Measurements from ENCODE around the gene ANKUB1. TPM values are rescaled to one million over a fixed set of nuclear protein-coding genes. Genes with fewer than 3 reads are reported as not detected.

ANKUB1 gene
- total RNA-seq, 1 donor from 2014 or later = not detected

DNA sequence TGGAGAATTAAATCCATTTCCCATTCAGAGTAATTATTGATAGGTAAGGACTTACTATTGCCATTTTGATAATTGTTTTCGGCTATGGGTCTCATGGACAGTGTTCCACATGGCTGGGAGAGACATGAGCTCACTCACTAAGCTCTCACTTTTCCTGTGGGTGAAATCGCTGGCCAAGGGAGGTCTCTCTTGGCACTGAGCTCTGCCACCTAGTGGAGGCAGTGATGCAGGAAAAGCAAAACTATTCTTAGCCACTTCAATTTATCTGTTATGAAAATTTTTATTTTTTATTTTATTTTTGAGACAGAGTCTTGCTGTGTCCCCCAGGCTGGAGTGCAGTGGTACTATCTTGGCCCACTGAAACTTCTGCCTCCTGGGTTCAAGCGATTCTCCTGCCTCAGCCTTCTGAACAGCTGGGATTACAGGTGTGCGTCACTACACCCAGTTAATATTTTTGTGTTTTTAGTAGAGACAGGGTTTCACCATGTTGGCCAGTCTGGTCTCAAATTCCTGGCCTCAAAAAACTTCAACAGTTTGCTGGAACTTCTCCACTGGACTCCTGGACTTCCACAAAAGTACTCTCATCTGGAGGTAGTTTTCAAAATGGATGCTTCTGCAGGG is 16.0 kb upstream of the ANKUB1 start:
- no peaks in the 10 kb centered on the region for H3K27me3 ChIP-seq
- peak; percentile 57 for ATAC-seq
- TF ChIP-seq, protein P1, sequence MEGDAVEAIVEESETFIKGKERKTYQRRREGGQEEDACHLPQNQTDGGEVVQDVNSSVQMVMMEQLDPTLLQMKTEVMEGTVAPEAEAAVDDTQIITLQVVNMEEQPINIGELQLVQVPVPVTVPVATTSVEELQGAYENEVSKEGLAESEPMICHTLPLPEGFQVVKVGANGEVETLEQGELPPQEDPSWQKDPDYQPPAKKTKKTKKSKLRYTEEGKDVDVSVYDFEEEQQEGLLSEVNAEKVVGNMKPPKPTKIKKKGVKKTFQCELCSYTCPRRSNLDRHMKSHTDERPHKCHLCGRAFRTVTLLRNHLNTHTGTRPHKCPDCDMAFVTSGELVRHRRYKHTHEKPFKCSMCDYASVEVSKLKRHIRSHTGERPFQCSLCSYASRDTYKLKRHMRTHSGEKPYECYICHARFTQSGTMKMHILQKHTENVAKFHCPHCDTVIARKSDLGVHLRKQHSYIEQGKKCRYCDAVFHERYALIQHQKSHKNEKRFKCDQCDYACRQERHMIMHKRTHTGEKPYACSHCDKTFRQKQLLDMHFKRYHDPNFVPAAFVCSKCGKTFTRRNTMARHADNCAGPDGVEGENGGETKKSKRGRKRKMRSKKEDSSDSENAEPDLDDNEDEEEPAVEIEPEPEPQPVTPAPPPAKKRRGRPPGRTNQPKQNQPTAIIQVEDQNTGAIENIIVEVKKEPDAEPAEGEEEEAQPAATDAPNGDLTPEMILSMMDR (IDR thresholded peaks at IDR 0.05) = peak; percentile 92
- intact Hi-C loops (cut with DNase I) = no loop called here
- H3K36me3 ChIP-seq = no peaks in the 10 kb centered on the region
- no peaks in the 10 kb centered on the region for H3K9me3 ChIP-seq
- H3K4me1 ChIP-seq = peaks cover 5% of the 10 kb centered on the region
- DNase-seq = peak; percentile 67
- no peak overlapping the region for H3K27ac ChIP-seq
- H3K4me3 ChIP-seq = no peak overlapping the region

DNA sequence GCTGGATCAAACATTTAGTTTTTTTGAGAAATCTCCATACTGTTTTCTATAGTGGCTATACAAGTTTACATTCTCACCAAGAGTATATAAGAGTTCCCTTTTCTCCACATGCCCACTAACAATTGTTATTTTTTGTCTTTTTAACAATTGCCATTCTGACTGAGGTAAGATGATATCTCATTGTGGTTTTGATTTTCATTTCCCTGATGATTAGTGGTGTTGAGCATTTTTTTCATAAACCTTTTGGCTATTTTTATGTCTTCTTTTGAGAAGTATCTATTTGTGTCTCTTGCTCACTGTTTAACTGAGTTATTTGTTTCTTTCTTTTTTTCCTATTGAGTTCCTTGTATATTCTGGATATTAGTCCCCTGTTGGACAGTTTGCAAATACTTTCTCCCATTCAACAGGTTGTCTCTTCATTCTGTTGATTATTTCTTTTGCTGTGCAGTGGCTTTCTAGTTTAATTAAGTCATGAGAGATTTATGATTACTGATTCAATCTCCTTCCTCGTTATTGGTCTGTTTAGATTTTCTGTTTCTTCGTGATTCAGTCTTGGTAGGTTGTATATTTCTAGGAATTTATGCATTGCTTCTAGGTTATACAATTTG is 13.9 kb upstream of the ANKUB1 start:
- ATAC-seq (no peak), DNase-seq (no peak)

DNA sequence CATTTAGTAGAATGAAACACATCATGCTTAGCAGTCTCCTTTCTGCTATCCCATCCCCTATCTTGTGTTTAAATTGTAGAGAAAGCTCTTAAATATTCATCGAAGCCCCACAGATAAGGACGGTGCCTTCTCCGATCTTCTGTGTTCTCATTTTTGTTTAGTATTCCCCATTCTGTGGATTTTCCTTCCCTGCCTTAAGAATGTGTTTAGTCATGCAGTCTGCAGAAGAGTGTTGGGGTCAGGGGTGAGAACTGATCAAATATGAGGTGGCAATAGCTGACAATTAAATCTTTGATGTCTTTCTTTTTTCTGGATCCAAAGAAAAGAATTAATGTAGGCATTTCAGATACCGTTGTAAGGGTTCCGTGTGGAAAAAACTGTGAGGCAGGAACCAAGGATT is 9.3 kb upstream of the ANKUB1 start:
- no peak for DNase-seq
- intact Hi-C loops (cut with DNase I) = no loop called here
- H3K36me3 ChIP-seq = no peaks in the 10 kb centered on the region
- no peak for ATAC-seq
- H3K9me3 ChIP-seq = no peaks in the 10 kb centered on the region
- H3K4me3 ChIP-seq = no peak overlapping the region
- H3K27ac ChIP-seq = no peak overlapping the region
- no peaks in the 10 kb centered on the region for H3K4me1 ChIP-seq
- H3K27me3 ChIP-seq = no peaks in the 10 kb centered on the region
- TF ChIP-seq, protein P1 (IDR thresholded peaks at IDR 0.05) = no peak

More for the DNA sequence above, 13.9 kb upstream of the ANKUB1 start:
- intact Hi-C loops (cut with DNase I) = no loop called here
- Histone ChIP-seq H3K27ac (no peak overlapping the region), H3K9me3 (no peaks in the 10 kb centered on the region), H3K4me3 (no peak overlapping the region), H3K36me3 (no peaks in the 10 kb centered on the region), H3K4me1 (no peaks in the 10 kb centered on the region), H3K27me3 (no peaks in the 10 kb centered on the region)
- TF ChIP-seq, protein P1 (IDR thresholded peaks at IDR 0.05) = no peak

DNA sequence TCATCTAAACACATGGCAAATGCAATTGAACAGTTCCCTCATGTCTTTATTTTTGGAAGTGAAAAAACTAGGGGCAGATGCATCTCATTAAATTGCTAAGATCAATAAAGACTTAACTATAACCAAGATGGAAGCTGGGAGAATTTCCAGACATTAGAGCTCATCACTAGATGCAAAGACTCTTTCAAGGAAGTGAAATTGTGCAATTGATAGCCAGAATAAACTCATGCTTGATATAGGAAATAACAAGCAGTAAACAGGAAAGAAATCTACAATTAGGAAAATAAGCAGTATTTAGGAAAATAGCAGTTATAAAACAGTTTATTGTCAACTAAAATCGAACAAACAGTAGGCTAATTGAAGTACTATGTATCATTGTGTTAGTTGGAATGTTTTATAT is 8.8 kb upstream of the ANKUB1 start:
- TF ChIP-seq, protein P1 (IDR thresholded peaks at IDR 0.05) = no peak
- ATAC-seq (no peak), DNase-seq (no peak)
- Histone ChIP-seq H3K27ac (no peak overlapping the region), H3K36me3 (no peaks in the 10 kb centered on the region), H3K4me3 (no peak overlapping the region), H3K9me3 (no peaks in the 10 kb centered on the region), H3K27me3 (no peaks in the 10 kb centered on the region), H3K4me1 (no peaks in the 10 kb centered on the region)
- intact Hi-C loops (cut with DNase I) = no loop called here

- TF ChIP-seq, protein P1 (IDR thresholded peaks at IDR 0.05) = no peak
- intact Hi-C loops (cut with DNase I) = no loop called here
- no peaks in the 10 kb centered on the region for H3K36me3 ChIP-seq
- H3K4me3 ChIP-seq = no peak overlapping the region
- DNase-seq = no peak
- H3K27ac ChIP-seq = no peak overlapping the region
- no peaks in the 10 kb centered on the region for H3K27me3 ChIP-seq
- no peaks in the 10 kb centered on the region for H3K4me1 ChIP-seq
- no peaks in the 10 kb centered on the region for H3K9me3 ChIP-seq
- no peak for ATAC-seq
These were observed 8.3 kb upstream of the ANKUB1 start for GRCh38 chr3:149800693-149801092.
